IPS DF 4.7 (cell line): ENCODE measurements around the gene BHLHE23.

ENCODE experiments used
- DNase-seq: peaks from one replicate; pipeline ENCODE4 v3.0.0-alpha.2; 2013; ENCODE audit warnings: low spot score; ENCODE audit errors: extremely low read depth

BHLHE23 gene

GRCh38 chr20:63025534-63026331 lies 19.0 kb upstream of the BHLHE23 start:
- DNase-seq: no peak

- no peak for DNase-seq
Observed at GRCh38 chr20:63024573-63025392, 18.0 kb upstream of the BHLHE23 start.

- DNase-seq: no peak
Observed at GRCh38 chr20:63023936-63024571, 17.3 kb upstream of the BHLHE23 start.

- no peak for DNase-seq
Observed at GRCh38 chr20:63023071-63023935, 16.5 kb upstream of the BHLHE23 start.

- DNase-seq: no peak
Observed at GRCh38 chr20:63022501-63022900, 15.7 kb upstream of the BHLHE23 start.

GRCh38 chr20:63021356-63022321 lies 14.9 kb upstream of the BHLHE23 start:
- no peak for DNase-seq

- no peak for DNase-seq
Observed at GRCh38 chr20:63020681-63021080, 13.9 kb upstream of the BHLHE23 start.

- no peak for DNase-seq
Observed at GRCh38 chr20:63017826-63018411, 11.2 kb upstream of the BHLHE23 start.

- DNase-seq: no peak
Observed at GRCh38 chr20:63017076-63017825, 10.5 kb upstream of the BHLHE23 start.

- DNase-seq: no peak
Observed at GRCh38 chr20:63016514-63017075, 9.8 kb upstream of the BHLHE23 start.

- no peak for DNase-seq
Observed at GRCh38 chr20:63015662-63016361, 9.0 kb upstream of the BHLHE23 start.

- DNase-seq: no peak
Observed at GRCh38 chr20:63015147-63015661, 8.4 kb upstream of the BHLHE23 start.

- DNase-seq: no peak
Observed at GRCh38 chr20:63014710-63015109, 7.9 kb upstream of the BHLHE23 start.

GRCh38 chr20:63014287-63014686 lies 7.5 kb upstream of the BHLHE23 start:
- DNase-seq: no peak

GRCh38 chr20:63013207-63013606 lies 6.4 kb upstream of the BHLHE23 start:
- no peak for DNase-seq

GRCh38 chr20:63011798-63012197 lies 5.0 kb upstream of the BHLHE23 start:
- no peak for DNase-seq

- no peak for DNase-seq
Observed at GRCh38 chr20:63009988-63010769, 3.4 kb upstream of the BHLHE23 start.
